SK-N-SH treated with all-trans-retinoic acid at 6 μM for 48 hours (cell line): ENCODE data around the gene TDRD3.

ENCODE experiments used
- ARNTL ChIP-seq: fragments of 450-650 bp; formaldehyde crosslinking; IDR thresholded peaks from 2 replicates; pipeline ENCODE4 v1.5.0; 2020; ENCODE audit warnings: low read depth, mild to moderate bottlenecking, moderate library complexity, borderline replicate concordance
- TCF4 ChIP-seq: fragments of 250-450 bp; sonication (Bioruptor Pico); IDR thresholded peaks from 2 replicates; pipeline ENCODE4 v1.8.0; 2021; ENCODE audit warnings: mild to moderate bottlenecking, moderate library complexity, borderline replicate concordance
- ZC3H10 ChIP-seq: fragments of 250-450 bp; sonication (Bioruptor Pico); IDR thresholded peaks from 2 replicates; pipeline ENCODE4 v1.5.1; 2021; ENCODE audit warnings: mild to moderate bottlenecking, moderate library complexity
- ZFP3 ChIP-seq: fragments of 250-450 bp; sonication (Bioruptor Pico); IDR thresholded peaks from 2 replicates; pipeline ENCODE4 v1.5.0; 2020; ENCODE audit warnings: mild to moderate bottlenecking, moderate library complexity
- TF ChIP-seq, protein P1 (sequence below): fragments of 250-450 bp; sonication (Bioruptor Pico); IDR thresholded peaks from 2 replicates; pipeline ENCODE4 v1.8.0; 2021; ENCODE audit warnings: low read depth, mild to moderate bottlenecking, moderate library complexity, borderline replicate concordance
- TF ChIP-seq, protein P2 (sequence below): fragments of 250-450 bp; sonication (Bioruptor Pico); IDR thresholded peaks from 2 replicates; pipeline ENCODE4 v1.8.0; 2020; ENCODE audit warnings: mild to moderate bottlenecking, moderate library complexity, borderline replicate concordance

GRCh38 chr13:60590800-60591747 is 194.1 kb downstream of the TDRD3 start:
- no peak for TF ChIP-seq TCF4
- TF ChIP-seq ZC3H10 (CRISPR knock-in tag) = no peak
- TF ChIP-seq, protein P1, sequence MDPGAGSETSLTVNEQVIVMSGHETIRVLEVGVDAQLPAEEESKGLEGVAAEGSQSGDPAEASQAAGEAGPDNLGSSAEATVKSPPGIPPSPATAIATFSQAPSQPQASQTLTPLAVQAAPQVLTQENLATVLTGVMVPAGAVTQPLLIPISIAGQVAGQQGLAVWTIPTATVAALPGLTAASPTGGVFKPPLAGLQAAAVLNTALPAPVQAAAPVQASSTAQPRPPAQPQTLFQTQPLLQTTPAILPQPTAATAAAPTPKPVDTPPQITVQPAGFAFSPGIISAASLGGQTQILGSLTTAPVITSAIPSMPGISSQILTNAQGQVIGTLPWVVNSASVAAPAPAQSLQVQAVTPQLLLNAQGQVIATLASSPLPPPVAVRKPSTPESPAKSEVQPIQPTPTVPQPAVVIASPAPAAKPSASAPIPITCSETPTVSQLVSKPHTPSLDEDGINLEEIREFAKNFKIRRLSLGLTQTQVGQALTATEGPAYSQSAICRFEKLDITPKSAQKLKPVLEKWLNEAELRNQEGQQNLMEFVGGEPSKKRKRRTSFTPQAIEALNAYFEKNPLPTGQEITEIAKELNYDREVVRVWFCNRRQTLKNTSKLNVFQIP = no peak
- TF ChIP-seq ARNTL = no peak
- no peak for TF ChIP-seq ZFP3
- TF ChIP-seq, protein P2, sequence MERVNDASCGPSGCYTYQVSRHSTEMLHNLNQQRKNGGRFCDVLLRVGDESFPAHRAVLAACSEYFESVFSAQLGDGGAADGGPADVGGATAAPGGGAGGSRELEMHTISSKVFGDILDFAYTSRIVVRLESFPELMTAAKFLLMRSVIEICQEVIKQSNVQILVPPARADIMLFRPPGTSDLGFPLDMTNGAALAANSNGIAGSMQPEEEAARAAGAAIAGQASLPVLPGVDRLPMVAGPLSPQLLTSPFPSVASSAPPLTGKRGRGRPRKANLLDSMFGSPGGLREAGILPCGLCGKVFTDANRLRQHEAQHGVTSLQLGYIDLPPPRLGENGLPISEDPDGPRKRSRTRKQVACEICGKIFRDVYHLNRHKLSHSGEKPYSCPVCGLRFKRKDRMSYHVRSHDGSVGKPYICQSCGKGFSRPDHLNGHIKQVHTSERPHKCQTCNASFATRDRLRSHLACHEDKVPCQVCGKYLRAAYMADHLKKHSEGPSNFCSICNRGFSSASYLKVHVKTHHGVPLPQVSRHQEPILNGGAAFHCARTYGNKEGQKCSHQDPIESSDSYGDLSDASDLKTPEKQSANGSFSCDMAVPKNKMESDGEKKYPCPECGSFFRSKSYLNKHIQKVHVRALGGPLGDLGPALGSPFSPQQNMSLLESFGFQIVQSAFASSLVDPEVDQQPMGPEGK = no peak
